ACHN (cell line): ENCODE results near the gene ADGRA3.
A peak's percentile ranks its signal among the peaks of the same experiment; 100 is the strongest.

Experiments
- DNase-seq: peaks from one replicate; pipeline ENCODE4 v3.0.0-alpha.2; 2015
- in situ Hi-C: cut with HindIII; loops from 2 replicates; pipeline ENCODE4 v1.10.0; 2017; ENCODE audit warnings: low sequenced_read_pairs, low pct_ligation_motif_present, low pct_unique_long_range_greater_than_20kb

The ADGRA3 gene

GRCh38 chr4:22458098-22458497 is 57.8 kb downstream of the ADGRA3 start:
- no peak for DNase-seq
- in situ Hi-C loops, result no loop called here

GRCh38 chr4:22457348-22457747 is 58.5 kb downstream of the ADGRA3 start:
- in situ Hi-C loops, result no loop called here
- DNase-seq, result no peak

GRCh38 chr4:22456291-22456690 is 59.6 kb downstream of the ADGRA3 start:
- in situ Hi-C loops, result no loop called here
- no peak for DNase-seq

- in situ Hi-C loops, result no loop called here
- no peak for DNase-seq
Observed at GRCh38 chr4:22454955-22455354, 60.9 kb downstream of the ADGRA3 start.

- no peak for DNase-seq
- in situ Hi-C loops, result no loop called here
Observed at GRCh38 chr4:22454216-22454838, 61.5 kb downstream of the ADGRA3 start.

GRCh38 chr4:22444813-22445212 is 71.1 kb downstream of the ADGRA3 start:
- no peak for DNase-seq
- in situ Hi-C loops, result no loop called here

- in situ Hi-C loops, result no loop called here
- DNase-seq, result no peak
Observed at GRCh38 chr4:22442956-22443355, 72.9 kb downstream of the ADGRA3 start.

- no peak for DNase-seq
- in situ Hi-C loops, result no loop called here
Observed at GRCh38 chr4:22440999-22441398, 74.9 kb downstream of the ADGRA3 start.

- in situ Hi-C loops, result no loop called here
- DNase-seq, result no peak
Observed at GRCh38 chr4:22439947-22440346, 75.9 kb downstream of the ADGRA3 start.

GRCh38 chr4:22435652-22436051 is 80.2 kb downstream of the ADGRA3 start:
- no peak for DNase-seq
- in situ Hi-C loops, result no loop called here

- DNase-seq, result peak; percentile 65
- in situ Hi-C loops, result no loop called here
Observed at GRCh38 chr4:22434895-22435294, 81.0 kb downstream of the ADGRA3 start.

GRCh38 chr4:22430626-22431025 is 85.2 kb downstream of the ADGRA3 start:
- in situ Hi-C loops, result no loop called here
- no peak for DNase-seq

GRCh38 chr4:22428441-22428840 is 87.4 kb downstream of the ADGRA3 start:
- no peak for DNase-seq
- in situ Hi-C loops, result no loop called here

GRCh38 chr4:22427675-22428074 is 88.2 kb downstream of the ADGRA3 start:
- DNase-seq, result no peak
- in situ Hi-C loops, result no loop called here

- DNase-seq, result no peak
- in situ Hi-C loops, result no loop called here
Observed at GRCh38 chr4:22420291-22420690, 95.6 kb downstream of the ADGRA3 start.

GRCh38 chr4:22417408-22417807 is 98.5 kb downstream of the ADGRA3 start:
- no peak for DNase-seq
- in situ Hi-C loops, result no loop called here

GRCh38 chr4:22416403-22416802 is 99.5 kb downstream of the ADGRA3 start:
- in situ Hi-C loops, result no loop called here
- no peak for DNase-seq

- in situ Hi-C loops, result no loop called here
- DNase-seq, result no peak
Observed at GRCh38 chr4:22414833-22415232, 101.0 kb downstream of the ADGRA3 start.

- in situ Hi-C loops, result no loop called here
- no peak for DNase-seq
Observed at GRCh38 chr4:22413471-22413870, 102.4 kb downstream of the ADGRA3 start.

- in situ Hi-C loops, result no loop called here
- DNase-seq, result no peak
Observed at GRCh38 chr4:22412013-22412412, 103.9 kb downstream of the ADGRA3 start.
